Aorta (tissue), 5 donors: ENCODE results near the gene PPME1. TPM values are rescaled to one million over a fixed set of nuclear protein-coding genes. Genes with fewer than 3 reads are reported as not detected.

Experiments
- ATAC-seq: fragments of 200-7000 bp; cut with Tn5 transposase; one replicate; pipeline ENCODE4 v1.9.1; 2022; ENCODE audit warnings: moderate library complexity; ENCODE audit not compliant: low FRiP score
- DNase-seq, 2 donors: peaks; one replicate each; pipeline ENCODE4 v3.0.0-alpha.2; 2020
- H3K27ac ChIP-seq, 2 donors: one replicate each; pipeline ENCODE4 v1.5.1; 2013; ENCODE audit warnings: low read length in 2 of 2, mild to moderate bottlenecking in 2 of 2, moderate library complexity in 2 of 2, control low read depth in 1 of 2, inconsistent platforms in 1 of 2, low read depth in 1 of 2
- H3K27me3 ChIP-seq, 2 donors: one replicate each; pipeline ENCODE4 v1.6.1; 2013; ENCODE audit warnings: control low read depth in 1 of 2, low read length in 1 of 2, mild to moderate bottlenecking in 1 of 2, moderate library complexity in 1 of 2; ENCODE audit not compliant: insufficient read depth in 2 of 2, control insufficient read depth in 1 of 2
- H3K36me3 ChIP-seq, 2 donors: one replicate each; pipeline ENCODE4 v1.6.1; 2013; ENCODE audit warnings: control low read depth in 1 of 2, low read length in 1 of 2, mild to moderate bottlenecking in 1 of 2; ENCODE audit not compliant: insufficient read depth in 2 of 2, control insufficient read depth in 1 of 2
- H3K4me1 ChIP-seq, 2 donors: one replicate each; pipeline ENCODE4 v1.6.1; 2013; ENCODE audit warnings: low read length in 2 of 2, control low read depth in 1 of 2, mild to moderate bottlenecking in 1 of 2, moderate library complexity in 1 of 2; ENCODE audit not compliant: insufficient read depth in 2 of 2, control insufficient read depth in 1 of 2
- H3K4me3 ChIP-seq, 2 donors: one replicate each; pipeline ENCODE4 v1.5.1; 2013; ENCODE audit warnings: low read length in 2 of 2, control low read depth in 1 of 2, mild to moderate bottlenecking in 1 of 2
- H3K9me3 ChIP-seq: one replicate; pipeline ENCODE4 v1.6.1; 2013; ENCODE audit warnings: mild to moderate bottlenecking, low read length; ENCODE audit not compliant: control insufficient read depth
- WGBS, 2 donors: extraction: QIAGEN DNeasy Blood & Tissue Kit; methylation state at CpG; one replicate each; pipeline ENCODE4 v1.1.7; 2013; 5-methylcytosine and 5-hydroxymethylcytosine counted together
- intact Hi-C, 2 donors: fragments of 100-400 bp; cut with DNase I; formaldehyde crosslinking; loops; one replicate each; pipeline versions ENCODE4 v1.14.2 to v1.15.0; 2022
- polyA plus RNA-seq, 2 donors: library from polyadenylated mRNA; stranded (reverse); fragments of 200-250 nt; gene quantifications; one replicate each; pipeline ENCODE4 v1.2.3, GENCODE V29; 2013
- total RNA-seq, 2 donors: library from RNA; stranded (reverse); fragmentation: NEBNext Ultra II Directional; extraction: Animal tissue kit (Norgen Biotek cat#: 25700); gene quantifications; one replicate each; pipeline ENCODE4 v1.2.1, GENCODE V29; 2021
- donor health status: healthy with polysubstance abuse.
- donor health status: Bipolar disorder and iron deficiency.
- donor health status: DM: no; HTN: no; CAD: no.
- donor health status: DM: no; HTN: no; CAD: no.
- donor health status: DM: yes; HTN: yes; CAD: no.

Gene PPME1
- total and polyA plus RNA-seq, 4 donors: 17.2 to 43.2 (median 29.2) TPM

DNA sequence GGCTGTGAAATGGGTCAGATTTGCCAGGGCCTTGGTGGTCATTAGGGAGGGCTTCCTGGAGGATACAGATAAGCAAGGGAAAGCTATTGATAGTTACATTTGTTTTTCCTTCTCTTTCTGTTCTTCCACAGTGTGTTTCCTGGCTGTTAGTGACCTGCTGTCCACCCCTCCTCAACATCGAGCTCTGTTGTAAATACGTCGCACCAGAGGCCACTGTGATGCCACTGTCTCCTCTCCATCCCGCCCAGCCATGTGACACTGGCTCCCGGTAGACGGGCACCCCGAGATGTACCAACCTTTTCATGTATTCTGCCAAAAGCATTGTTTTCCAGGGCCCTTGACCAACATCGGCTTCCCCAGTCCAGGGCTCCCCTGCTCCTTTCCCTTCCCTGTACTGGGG, 82.3 kb downstream of the PPME1 start:
- Histone ChIP-seq H3K9me3 (no peaks in the 10 kb centered on the region), H3K4me1 (no peaks in the 10 kb centered on the region), H3K27me3 (no peaks in the 10 kb centered on the region), H3K4me3 (no peak overlapping the region), H3K36me3 (peaks cover 2 to 16% of the 10 kb centered on the region in 2 donors), H3K27ac (no peak overlapping the region)
- intact Hi-C loops: loop anchor here (10.0 kb wide), 4 partner anchors 71 to 491 kb away; partner anchors contain the start of genes CHRDL2 (in 1 of the 2) and RNF169 (in 1 of the 2)
- DNase-seq (no peak), ATAC-seq (no peak)
- 80 to 88% methylated on average over 8 of the region's 8 CpGs for WGBS, 2 donors

DNA sequence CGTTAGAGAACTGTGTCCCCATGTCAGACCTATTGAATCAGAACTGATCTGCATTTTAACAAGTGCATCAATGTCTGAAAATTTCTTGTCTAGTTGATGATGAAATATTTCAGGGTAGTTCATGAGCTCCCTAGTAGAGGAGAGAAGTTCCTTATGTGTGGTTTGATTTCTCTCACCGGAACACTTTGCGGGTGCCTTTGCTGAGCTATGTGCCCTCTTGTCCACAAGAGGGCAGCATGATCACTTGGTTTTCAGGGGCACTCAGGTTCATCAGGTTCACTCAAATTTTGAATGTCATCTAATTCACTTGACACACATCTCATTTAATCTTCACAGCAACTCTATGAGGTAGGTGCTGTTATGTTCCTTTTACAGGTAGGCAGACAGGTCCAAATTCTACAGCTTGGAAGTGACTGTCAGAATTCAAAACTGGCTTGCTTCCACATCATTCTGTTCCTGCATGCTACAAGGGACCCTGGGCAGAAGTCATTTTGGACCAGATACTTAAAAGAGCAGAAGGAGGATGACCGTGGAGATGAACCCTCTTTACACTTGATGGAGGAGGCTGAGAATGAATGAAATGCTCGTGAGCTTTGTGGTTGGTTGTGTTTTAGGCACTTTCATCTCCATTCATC, 84.8 kb downstream of the PPME1 start:
- intact Hi-C loops: loop anchor here (1.0 to 10.0 kb wide), 10 partner anchors 66 to 489 kb away; partner anchors contain the start of genes CHRDL2 (in 1 of the 2) and RNF169 (in 1 of the 2)
- Histone ChIP-seq H3K36me3 (peaks cover 0 to 8% of the 10 kb centered on the region in 2 donors), H3K9me3 (no peaks in the 10 kb centered on the region), H3K4me1 (no peaks in the 10 kb centered on the region), H3K27me3 (no peaks in the 10 kb centered on the region), H3K27ac (no peak overlapping the region), H3K4me3 (no peak overlapping the region)
- ATAC-seq: peak; percentile 72
- peak in 1 of 2 donors; percentile 55 for DNase-seq
- 37 to 41% methylated on average over 5 of the region's 5 CpGs for WGBS, 2 donors

- Histone ChIP-seq H3K4me1 (no peaks in the 10 kb centered on the region), H3K36me3 (peaks cover 0 to 3% of the 10 kb centered on the region in 2 donors), H3K4me3 (no peak overlapping the region), H3K27me3 (no peaks in the 10 kb centered on the region), H3K27ac (no peak overlapping the region), H3K9me3 (no peaks in the 10 kb centered on the region)
- no peak for DNase-seq
- WGBS, 2 donors: 85 to 86% methylated on average over 5 of the region's 5 CpGs
- intact Hi-C loops: loop anchor here (1.0 to 10.0 kb wide), 10 partner anchors 66 to 488 kb away; partner anchors contain the start of genes CHRDL2 (in 1 of the 2) and RNF169 (in 1 of the 2)
- ATAC-seq: no peak
Measured at GRCh38 chr11:74256378-74257133, 85.5 kb downstream of the PPME1 start.

DNA sequence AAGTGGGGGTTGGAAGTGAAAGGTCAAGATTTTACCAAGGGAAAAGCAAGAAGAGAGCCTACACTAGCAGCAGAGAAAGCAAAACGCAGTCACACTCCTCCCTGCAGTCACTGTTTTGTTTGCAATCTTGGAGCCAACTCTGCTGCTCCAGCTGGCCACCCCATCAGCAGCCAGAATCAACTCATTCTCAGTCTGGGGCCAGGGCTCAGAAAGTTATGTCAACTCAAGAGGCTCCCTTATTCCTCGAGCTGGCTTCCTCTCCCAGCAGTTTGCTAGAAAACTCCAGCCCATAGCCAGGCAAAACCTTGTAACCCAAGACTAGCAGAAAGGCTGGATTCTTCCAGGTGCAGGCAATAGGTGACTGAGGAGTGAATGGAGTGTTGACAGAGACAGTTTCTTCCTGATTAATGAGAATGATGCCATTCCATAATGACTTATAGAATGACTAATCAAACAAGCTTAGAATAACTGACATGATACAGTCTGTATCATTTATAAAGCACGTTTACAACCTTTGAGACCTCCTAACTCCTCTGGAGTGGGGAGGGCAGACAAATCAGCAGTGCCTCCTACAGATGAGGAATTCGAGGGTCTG, 87.0 kb downstream of the PPME1 start:
- Histone ChIP-seq H3K36me3 (no peaks in the 10 kb centered on the region), H3K27me3 (no peaks in the 10 kb centered on the region), H3K9me3 (no peaks in the 10 kb centered on the region), H3K4me3 (no peak overlapping the region), H3K27ac (no peak overlapping the region), H3K4me1 (no peaks in the 10 kb centered on the region)
- intact Hi-C loops: loop anchor here (2.0 to 10.0 kb wide), 9 partner anchors 64 to 487 kb away; partner anchors contain the start of genes CHRDL2 (in 1 of the 2) and RNF169 (in 1 of the 2)
- ATAC-seq (peak; percentile 79), DNase-seq (peak in 1 of 2 donors; percentile 79)
- WGBS, 2 donors: 12 to 21% methylated on average over 4 of the region's 4 CpGs

- intact Hi-C loops: no loop called here
- H3K36me3 ChIP-seq: no peaks in the 10 kb centered on the region
Measured at GRCh38 chr11:74262725-74263124, 91.6 kb downstream of the PPME1 start.

GRCh38 chr11:74265256-74265655, 94.2 kb downstream of the PPME1 start:
- no peak for ATAC-seq
- WGBS, 2 donors: 98 to 100% methylated on average over 1 of the region's 1 CpG
- intact Hi-C loops: no loop called here
- no peak for DNase-seq
- no peaks in the 10 kb centered on the region for H3K36me3 ChIP-seq
- no peaks in the 10 kb centered on the region for H3K27me3 ChIP-seq
- no peaks in the 10 kb centered on the region for H3K4me1 ChIP-seq
- H3K9me3 ChIP-seq: no peaks in the 10 kb centered on the region
- H3K27ac ChIP-seq: no peak overlapping the region
- no peak overlapping the region for H3K4me3 ChIP-seq

More at GRCh38 chr11:74262725-74263124, 91.6 kb downstream of the PPME1 start:
- ATAC-seq (no peak), DNase-seq (no peak)
- no peaks in the 10 kb centered on the region for H3K27me3 ChIP-seq
- H3K27ac ChIP-seq: no peak overlapping the region
- H3K4me3 ChIP-seq: no peak overlapping the region
- WGBS, 2 donors: 89 to 93% methylated on average over 2 of the region's 2 CpGs
- no peaks in the 10 kb centered on the region for H3K9me3 ChIP-seq
- no peaks in the 10 kb centered on the region for H3K4me1 ChIP-seq

DNA sequence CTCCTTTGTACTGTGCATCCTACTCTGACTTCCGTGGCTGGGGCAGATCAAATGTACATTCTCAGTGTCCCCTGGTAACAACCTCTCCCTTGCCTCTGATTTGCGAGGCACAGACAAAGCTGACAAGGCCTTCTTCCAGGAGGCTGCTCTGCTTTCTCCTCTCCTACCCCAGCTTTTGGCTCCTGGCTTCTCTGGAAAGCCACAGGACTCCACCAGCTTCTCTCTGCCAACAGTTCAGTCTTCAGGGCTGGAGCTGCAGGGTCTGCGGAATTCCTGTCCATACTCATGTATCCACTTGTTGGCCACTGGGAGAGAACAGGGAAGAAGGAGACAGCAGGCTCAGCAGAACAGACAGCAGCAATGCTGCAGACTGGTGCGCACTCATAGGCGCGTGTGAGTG, 95.9 kb downstream of the PPME1 start:
- H3K4me1 ChIP-seq: no peaks in the 10 kb centered on the region
- H3K27me3 ChIP-seq: no peaks in the 10 kb centered on the region
- H3K9me3 ChIP-seq: no peaks in the 10 kb centered on the region
- ATAC-seq: no peak
- no peak overlapping the region for H3K4me3 ChIP-seq
- intact Hi-C loops: no loop called here
- no peak for DNase-seq
- 95 to 98% methylated on average over 6 of the region's 6 CpGs for WGBS, 2 donors
- H3K27ac ChIP-seq: no peak overlapping the region
- H3K36me3 ChIP-seq: no peaks in the 10 kb centered on the region

GRCh38 chr11:74268456-74268855, 97.4 kb downstream of the PPME1 start:
- WGBS, 2 donors: 92% methylated on average over 4 of the region's 4 CpGs
- Histone ChIP-seq H3K36me3 (no peaks in the 10 kb centered on the region), H3K4me1 (no peaks in the 10 kb centered on the region), H3K9me3 (no peaks in the 10 kb centered on the region), H3K27ac (no peak overlapping the region), H3K4me3 (no peak overlapping the region), H3K27me3 (no peaks in the 10 kb centered on the region)
- ATAC-seq (no peak), DNase-seq (no peak)
- intact Hi-C loops: no loop called here
